Natural killer cell (primary cell): ENCODE measurements around the gene SERPINE1. TPM values are rescaled to one million over a fixed set of nuclear protein-coding genes. Genes with fewer than 3 reads are reported as not detected.

Experiments used
- ATAC-seq, 3 donors: fragments of 150-1000 bp in 2 of 3; fragments of 200-7000 bp in 1 of 3; cut with Tn5 transposase; 1 replicate in 1 of 3; 2 replicates in 2 of 3; pipeline ENCODE4 v1.10.0; 2021; ENCODE audit warnings: mild to moderate bottlenecking in 2 of 3, moderate library complexity in 2 of 3
- DNase-seq, 2 donors: peaks; one replicate each; pipeline versions ENCODE4 v3.0.0 to v3.0.0-alpha.2; 2013 to 2021; ENCODE audit warnings: mixed read lengths in 1 of 2
- H3K27ac ChIP-seq: one replicate; pipeline ENCODE4 v1.5.1; 2013; ENCODE audit warnings: mild to moderate bottlenecking, low read length
- H3K27me3 ChIP-seq: one replicate; pipeline ENCODE4 v1.6.1; 2013; ENCODE audit warnings: low read length; ENCODE audit not compliant: control insufficient read depth, insufficient read depth
- H3K36me3 ChIP-seq: one replicate; pipeline ENCODE4 v1.6.1; 2013; ENCODE audit warnings: low read length; ENCODE audit not compliant: control insufficient read depth, insufficient read depth
- H3K4me1 ChIP-seq: one replicate; pipeline ENCODE4 v1.6.1; 2013; ENCODE audit warnings: low read length; ENCODE audit not compliant: control insufficient read depth, insufficient read depth
- H3K4me3 ChIP-seq: one replicate; pipeline ENCODE4 v1.5.1; 2013; ENCODE audit warnings: low read length
- H3K9me3 ChIP-seq: one replicate; pipeline ENCODE4 v1.6.1; 2013; ENCODE audit warnings: low read length; ENCODE audit not compliant: control insufficient read depth, insufficient read depth
- H3K27ac Mint-ChIP-seq, 2 donors: one replicate each; pipeline ENCODE4 v1.8.0; 2022; ENCODE audit warnings: mild to moderate bottlenecking in 2 of 2, mixed read lengths in 2 of 2, moderate library complexity in 1 of 2
- H3K27me3 Mint-ChIP-seq, 2 donors: one replicate each; pipeline ENCODE4 v1.8.0; 2022; ENCODE audit warnings: low read depth in 2 of 2, mixed read lengths in 2 of 2
- H3K36me3 Mint-ChIP-seq: one replicate; pipeline ENCODE4 v1.8.0; 2022; ENCODE audit warnings: mixed read lengths
- H3K4me1 Mint-ChIP-seq, 2 donors: one replicate each; pipeline ENCODE4 v1.8.0; 2022; ENCODE audit warnings: mixed read lengths in 2 of 2
- H3K4me3 Mint-ChIP-seq: one replicate; pipeline ENCODE4 v1.8.0; 2022; ENCODE audit warnings: mild to moderate bottlenecking, moderate library complexity, mixed read lengths
- H3K9me3 Mint-ChIP-seq, 2 donors: one replicate each; pipeline ENCODE4 v1.8.0; 2022; ENCODE audit warnings: mixed read lengths in 2 of 2
- CTCF ChIP-seq: fragments of 200-600 bp; IDR thresholded peaks from one replicate; pipeline ENCODE4 v1.8.0; 2022; ENCODE audit warnings: antibody characterized with exemption
- WGBS: methylation state at CpG from one replicate; pipeline ENCODE4 v1.1.7; 2013; ENCODE audit warnings: missing lambda C conversion rate; ENCODE audit not compliant: insufficient coverage; 5-methylcytosine and 5-hydroxymethylcytosine counted together
- intact Hi-C: fragments of 100-400 bp; cut with micrococcal nuclease; formaldehyde crosslinking; loops from one replicate; pipeline ENCODE4 v1.14.2; 2022
- total RNA-seq, 4 donors: library from RNA; stranded (reverse); fragments of 120-200 nt in 1 of 4; gene quantifications; one replicate each; pipeline versions ENCODE4 v1.2.3 to v1.2.4, GENCODE V29; 2013 to 2022

Gene SERPINE1
- total RNA-seq, 3 donors from 2014 or later (not counting 1 experiment from before 2014, with no cell fraction given) = 0.48 to 5.5 (median 1.1) TPM

GRCh38 chr7:101108330-101108857, 18.5 kb upstream of the SERPINE1 start:
- WGBS = 86% methylated on average over 14 of the region's 16 CpGs
- H3K4me1 ChIP-seq = no peaks in the 10 kb centered on the region
- H3K9me3 Mint-ChIP-seq = no peaks in the 10 kb centered on the region
- H3K4me3 ChIP-seq = no peak overlapping the region
- H3K36me3 Mint-ChIP-seq = no peaks in the 10 kb centered on the region
- TF ChIP-seq CTCF = no peak
- peaks cover 0 to 3% of the 10 kb centered on the region in 2 donors for H3K27me3 Mint-ChIP-seq
- H3K27ac ChIP-seq = no peak overlapping the region
- intact Hi-C loops = no loop called here
- no peaks in the 10 kb centered on the region for H3K4me1 Mint-ChIP-seq
- no peak overlapping the region for H3K4me3 Mint-ChIP-seq
- no peak for ATAC-seq
- H3K9me3 ChIP-seq = no peaks in the 10 kb centered on the region
- no peak overlapping the region for H3K27ac Mint-ChIP-seq
- no peak for DNase-seq
- no peaks in the 10 kb centered on the region for H3K36me3 ChIP-seq
- H3K27me3 ChIP-seq = no peaks in the 10 kb centered on the region

DNA sequence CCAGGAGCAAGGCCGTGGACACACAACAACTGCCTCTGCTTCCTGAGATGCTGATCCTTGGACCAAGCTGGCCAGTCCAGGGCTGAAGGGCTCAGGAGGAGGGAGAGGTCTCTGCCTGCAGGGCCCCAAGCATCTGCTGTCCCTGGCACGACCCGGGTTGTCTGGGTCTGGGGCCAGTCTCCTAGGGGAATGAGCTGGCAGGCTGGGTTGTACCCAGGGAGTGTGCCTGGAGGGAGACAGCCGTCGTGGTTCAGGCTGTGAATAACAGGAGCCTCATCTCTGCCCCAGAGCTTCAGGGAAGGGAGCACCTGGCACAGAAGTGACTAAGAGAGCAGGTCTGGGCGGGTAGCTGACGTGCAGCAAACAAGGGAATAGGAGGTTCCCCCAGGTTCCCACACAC, 17.9 kb upstream of the SERPINE1 start:
- Mint-ChIP-seq H3K27ac (no peak overlapping the region), H3K4me1 (no peaks in the 10 kb centered on the region), H3K9me3 (no peaks in the 10 kb centered on the region), H3K27me3 (peaks cover 0 to 3% of the 10 kb centered on the region in 2 donors), H3K4me3 (no peak overlapping the region), H3K36me3 (no peaks in the 10 kb centered on the region)
- DNase-seq (no peak), ATAC-seq (no peak)
- Histone ChIP-seq H3K4me1 (no peaks in the 10 kb centered on the region), H3K36me3 (no peaks in the 10 kb centered on the region), H3K9me3 (no peaks in the 10 kb centered on the region), H3K27me3 (no peaks in the 10 kb centered on the region), H3K27ac (no peak overlapping the region), H3K4me3 (no peak overlapping the region)
- TF ChIP-seq CTCF = no peak
- intact Hi-C loops = no loop called here
- WGBS = 85% methylated on average over 7 of the region's 7 CpGs

DNA sequence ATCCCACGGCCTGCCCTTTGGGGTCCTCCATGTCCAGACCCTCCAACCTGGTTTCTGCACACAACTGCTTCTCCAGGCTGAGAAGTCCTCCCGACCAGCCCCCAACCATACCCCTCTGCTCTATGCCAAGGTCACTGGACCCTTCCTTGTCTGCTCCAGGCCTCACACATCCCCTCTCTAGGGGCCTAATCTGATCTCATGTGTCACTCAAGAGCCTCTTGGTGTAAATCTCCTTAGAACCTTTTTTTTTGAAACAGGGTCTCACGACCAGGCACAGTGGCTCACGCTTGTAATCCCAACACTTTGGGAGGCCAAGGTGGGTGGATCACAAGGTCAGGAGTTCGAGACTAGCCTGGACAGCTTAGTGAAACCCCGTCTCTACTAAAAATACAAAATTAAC, 17.5 kb upstream of the SERPINE1 start:
- Mint-ChIP-seq H3K9me3 (no peaks in the 10 kb centered on the region), H3K4me3 (no peak overlapping the region), H3K4me1 (no peaks in the 10 kb centered on the region), H3K27ac (no peak overlapping the region), H3K36me3 (no peaks in the 10 kb centered on the region), H3K27me3 (peaks cover 0 to 3% of the 10 kb centered on the region in 2 donors)
- no peak overlapping the region for H3K27ac ChIP-seq
- TF ChIP-seq CTCF = no peak
- no peaks in the 10 kb centered on the region for H3K4me1 ChIP-seq
- H3K27me3 ChIP-seq = no peaks in the 10 kb centered on the region
- no peaks in the 10 kb centered on the region for H3K9me3 ChIP-seq
- no peaks in the 10 kb centered on the region for H3K36me3 ChIP-seq
- H3K4me3 ChIP-seq = no peak overlapping the region
- 81% methylated on average over 5 of the region's 6 CpGs for WGBS
- DNase-seq = no peak
- ATAC-seq = no peak
- intact Hi-C loops = no loop called here

- 85% methylated on average over 4 of the region's 5 CpGs for WGBS
- Mint-ChIP-seq H3K36me3 (no peaks in the 10 kb centered on the region), H3K27ac (no peak overlapping the region), H3K4me1 (no peaks in the 10 kb centered on the region), H3K9me3 (no peaks in the 10 kb centered on the region), H3K27me3 (no peaks in the 10 kb centered on the region), H3K4me3 (no peak overlapping the region)
- no peaks in the 10 kb centered on the region for H3K27me3 ChIP-seq
- no peak overlapping the region for H3K4me3 ChIP-seq
- H3K36me3 ChIP-seq = no peaks in the 10 kb centered on the region
- no peak overlapping the region for H3K27ac ChIP-seq
- no peaks in the 10 kb centered on the region for H3K9me3 ChIP-seq
- H3K4me1 ChIP-seq = no peaks in the 10 kb centered on the region
- intact Hi-C loops = no loop called here
- ATAC-seq (no peak), DNase-seq (no peak)
- TF ChIP-seq CTCF = no peak
Observed at GRCh38 chr7:101111261-101111660, 15.6 kb upstream of the SERPINE1 start.
